HG03139 (cell line): ENCODE data around the gene ANTXR2.
"Not testable (repeated sequence)": the region's sequence is repeated elsewhere in the genome, so short reads cannot be mapped to it uniquely, and the experiment has no call there.

Experiments used
- ATAC-seq: cut with Tn5 transposase; IDR thresholded peaks from one replicate; pipeline ENCODE4 v1.9.1; 2021; ENCODE audit not compliant: unreplicated experiment

ANTXR2 gene

GRCh38 chr4:79922011-79922410 lies 151.0 kb downstream of the ANTXR2 start:
- ATAC-seq, result no peak

- no peak for ATAC-seq
These were observed 152.7 kb downstream of the ANTXR2 start for GRCh38 chr4:79920163-79920853.

GRCh38 chr4:79918292-79918691 lies 154.7 kb downstream of the ANTXR2 start:
- ATAC-seq, result no peak

- peak; percentile 88 for ATAC-seq
These were observed 155.8 kb downstream of the ANTXR2 start for GRCh38 chr4:79917246-79917645.

- ATAC-seq, result no peak
These were observed 157.8 kb downstream of the ANTXR2 start for GRCh38 chr4:79915246-79915645.

GRCh38 chr4:79913581-79913980 lies 159.4 kb downstream of the ANTXR2 start:
- no peak for ATAC-seq

- no peak for ATAC-seq
These were observed 166.0 kb downstream of the ANTXR2 start for GRCh38 chr4:79907001-79907400.

GRCh38 chr4:79906303-79906702 lies 166.7 kb downstream of the ANTXR2 start:
- no peak for ATAC-seq

- ATAC-seq, result no peak
These were observed 167.8 kb downstream of the ANTXR2 start for GRCh38 chr4:79905212-79905611.

GRCh38 chr4:79904331-79904730 lies 168.7 kb downstream of the ANTXR2 start:
- no peak for ATAC-seq

- no peak for ATAC-seq
These were observed 172.8 kb downstream of the ANTXR2 start for GRCh38 chr4:79900182-79900581.

- no peak for ATAC-seq
These were observed 173.5 kb downstream of the ANTXR2 start for GRCh38 chr4:79899481-79899880.

GRCh38 chr4:79898055-79898454 lies 175.0 kb downstream of the ANTXR2 start:
- ATAC-seq, result no peak

GRCh38 chr4:79897174-79897573 lies 175.9 kb downstream of the ANTXR2 start:
- ATAC-seq, result no peak

GRCh38 chr4:79893456-79893855 lies 179.6 kb downstream of the ANTXR2 start:
- no peak for ATAC-seq

GRCh38 chr4:79889026-79889425 lies 184.0 kb downstream of the ANTXR2 start:
- not testable (repeated sequence) for ATAC-seq

- no peak for ATAC-seq
These were observed 186.5 kb downstream of the ANTXR2 start for GRCh38 chr4:79886557-79886956.

- no peak for ATAC-seq
These were observed 187.0 kb downstream of the ANTXR2 start for GRCh38 chr4:79886021-79886420.

GRCh38 chr4:79883290-79883689 lies 189.7 kb downstream of the ANTXR2 start:
- no peak for ATAC-seq

- ATAC-seq, result no peak
These were observed 190.2 kb downstream of the ANTXR2 start for GRCh38 chr4:79882806-79883205.

GRCh38 chr4:79881407-79881806 lies 191.6 kb downstream of the ANTXR2 start:
- ATAC-seq, result no peak

GRCh38 chr4:79877511-79877910 lies 195.5 kb downstream of the ANTXR2 start:
- no peak for ATAC-seq

- ATAC-seq, result no peak
These were observed 197.6 kb downstream of the ANTXR2 start for GRCh38 chr4:79875344-79875899.
